ENCODE results near the gene ENOX1.
A peak's percentile ranks its signal among the peaks of the same experiment; 100 is the strongest.

Gene ENOX1

GRCh38 chr13:43328907-43329306 is 457.9 kb downstream of the ENOX1 start:
- Histone ChIP-seq H3K4me1 (ENCODE audit: control insufficient read depth in 1 of 2, insufficient read depth in 2 of 2, low read length in 2 of 2) (peaks cover 0 to 5% of the 10 kb centered on the region in 2 donors), H3K36me3 (ENCODE audit: control insufficient read depth in 1 of 2, insufficient read depth in 2 of 2, low read length in 2 of 2) (no peaks in the 10 kb centered on the region), H3K9me3 (ENCODE audit: control insufficient read depth in 1 of 2, low read length in 2 of 2) (no peaks in the 10 kb centered on the region), H3K27me3 (ENCODE audit: low read depth, low read length) (no peaks in the 10 kb centered on the region), H3K27ac (ENCODE audit: low read length) (no peak overlapping the region), H3K4me3 (ENCODE audit: low read depth in 1 of 2, low read length in 2 of 2) (no peak overlapping the region)

GRCh38 chr13:43326100-43326499 is 460.7 kb downstream of the ENOX1 start:
- H3K36me3 ChIP-seq (ENCODE audit: control insufficient read depth in 1 of 2, insufficient read depth in 2 of 2, low read length in 2 of 2): no peaks in the 10 kb centered on the region
- H3K4me3 ChIP-seq (ENCODE audit: low read depth in 1 of 2, low read length in 2 of 2): no peak overlapping the region
- no peaks in the 10 kb centered on the region for H3K4me1 ChIP-seq (ENCODE audit: control insufficient read depth in 1 of 2, insufficient read depth in 2 of 2, low read length in 2 of 2)
- H3K27ac ChIP-seq (ENCODE audit: low read length): no peak overlapping the region
- no peaks in the 10 kb centered on the region for H3K9me3 ChIP-seq (ENCODE audit: control insufficient read depth in 1 of 2, low read length in 2 of 2)
- H3K27me3 ChIP-seq (ENCODE audit: low read depth, low read length): no peaks in the 10 kb centered on the region

- H3K27me3 ChIP-seq (ENCODE audit: low read depth, low read length): no peaks in the 10 kb centered on the region
- no peak overlapping the region for H3K27ac ChIP-seq (ENCODE audit: low read length)
- H3K9me3 ChIP-seq (ENCODE audit: control insufficient read depth in 1 of 2, low read length in 2 of 2): no peaks in the 10 kb centered on the region
- no peak overlapping the region for H3K4me3 ChIP-seq (ENCODE audit: low read depth in 1 of 2, low read length in 2 of 2)
- H3K4me1 ChIP-seq (ENCODE audit: control insufficient read depth in 1 of 2, insufficient read depth in 2 of 2, low read length in 2 of 2): no peaks in the 10 kb centered on the region
- no peaks in the 10 kb centered on the region for H3K36me3 ChIP-seq (ENCODE audit: control insufficient read depth in 1 of 2, insufficient read depth in 2 of 2, low read length in 2 of 2)
Observed at GRCh38 chr13:43325636-43326035, 461.1 kb downstream of the ENOX1 start.

- Histone ChIP-seq H3K4me1 (ENCODE audit: control insufficient read depth in 1 of 2, insufficient read depth in 2 of 2, low read length in 2 of 2) (peaks cover 0 to 8% of the 10 kb centered on the region in 2 donors), H3K36me3 (ENCODE audit: control insufficient read depth in 1 of 2, insufficient read depth in 2 of 2, low read length in 2 of 2) (no peaks in the 10 kb centered on the region), H3K27me3 (ENCODE audit: low read depth, low read length) (no peaks in the 10 kb centered on the region), H3K27ac (ENCODE audit: low read length) (no peak overlapping the region), H3K4me3 (ENCODE audit: low read depth in 1 of 2, low read length in 2 of 2) (no peak overlapping the region), H3K9me3 (ENCODE audit: control insufficient read depth in 1 of 2, low read length in 2 of 2) (no peaks in the 10 kb centered on the region)
Observed at GRCh38 chr13:43324129-43324528, 462.6 kb downstream of the ENOX1 start.

GRCh38 chr13:43319617-43320444 is 466.9 kb downstream of the ENOX1 start:
- H3K4me3 ChIP-seq (ENCODE audit: low read depth in 1 of 2, low read length in 2 of 2): no peak overlapping the region
- H3K36me3 ChIP-seq (ENCODE audit: control insufficient read depth in 1 of 2, insufficient read depth in 2 of 2, low read length in 2 of 2): no peaks in the 10 kb centered on the region
- H3K9me3 ChIP-seq (ENCODE audit: control insufficient read depth in 1 of 2, low read length in 2 of 2): no peaks in the 10 kb centered on the region
- H3K4me1 ChIP-seq (ENCODE audit: control insufficient read depth in 1 of 2, insufficient read depth in 2 of 2, low read length in 2 of 2): peaks cover 0 to 18% of the 10 kb centered on the region in 2 donors
- H3K27me3 ChIP-seq (ENCODE audit: low read depth, low read length): no peaks in the 10 kb centered on the region
- H3K27ac ChIP-seq (ENCODE audit: low read length): no peak overlapping the region

GRCh38 chr13:43316946-43317353 is 469.8 kb downstream of the ENOX1 start:
- no peak overlapping the region for H3K27ac ChIP-seq (ENCODE audit: low read length)
- H3K4me3 ChIP-seq (ENCODE audit: low read depth in 1 of 2, low read length in 2 of 2): peak overlapping the region in 1 of 2 donors; percentile 5

GRCh38 chr13:43316281-43316680 is 470.5 kb downstream of the ENOX1 start:
- H3K4me1 ChIP-seq (ENCODE audit: control insufficient read depth in 1 of 2, insufficient read depth in 2 of 2, low read length in 2 of 2): peaks cover 0 to 18% of the 10 kb centered on the region in 2 donors
- no peak overlapping the region for H3K4me3 ChIP-seq (ENCODE audit: low read depth in 1 of 2, low read length in 2 of 2)
- H3K36me3 ChIP-seq (ENCODE audit: control insufficient read depth in 1 of 2, insufficient read depth in 2 of 2, low read length in 2 of 2): no peaks in the 10 kb centered on the region
- H3K27ac ChIP-seq (ENCODE audit: low read length): no peak overlapping the region
- H3K27me3 ChIP-seq (ENCODE audit: low read depth, low read length): no peaks in the 10 kb centered on the region
- H3K9me3 ChIP-seq (ENCODE audit: control insufficient read depth in 1 of 2, low read length in 2 of 2): no peaks in the 10 kb centered on the region

More at GRCh38 chr13:43316946-43317353, 469.8 kb downstream of the ENOX1 start:
- Histone ChIP-seq H3K4me1 (ENCODE audit: control insufficient read depth in 1 of 2, insufficient read depth in 2 of 2, low read length in 2 of 2) (peaks cover 0 to 18% of the 10 kb centered on the region in 2 donors), H3K27me3 (ENCODE audit: low read depth, low read length) (no peaks in the 10 kb centered on the region), H3K9me3 (ENCODE audit: control insufficient read depth in 1 of 2, low read length in 2 of 2) (no peaks in the 10 kb centered on the region), H3K36me3 (ENCODE audit: control insufficient read depth in 1 of 2, insufficient read depth in 2 of 2, low read length in 2 of 2) (no peaks in the 10 kb centered on the region)

GRCh38 chr13:43315522-43315921 is 471.2 kb downstream of the ENOX1 start:
- H3K9me3 ChIP-seq (ENCODE audit: control insufficient read depth in 1 of 2, low read length in 2 of 2): no peaks in the 10 kb centered on the region
- H3K4me3 ChIP-seq (ENCODE audit: low read depth in 1 of 2, low read length in 2 of 2): no peak overlapping the region
- H3K36me3 ChIP-seq (ENCODE audit: control insufficient read depth in 1 of 2, insufficient read depth in 2 of 2, low read length in 2 of 2): no peaks in the 10 kb centered on the region
- H3K27me3 ChIP-seq (ENCODE audit: low read depth, low read length): no peaks in the 10 kb centered on the region
- H3K27ac ChIP-seq (ENCODE audit: low read length): no peak overlapping the region
- peaks cover 0 to 18% of the 10 kb centered on the region in 2 donors for H3K4me1 ChIP-seq (ENCODE audit: control insufficient read depth in 1 of 2, insufficient read depth in 2 of 2, low read length in 2 of 2)

GRCh38 chr13:43309311-43309710 is 477.5 kb downstream of the ENOX1 start:
- no peak overlapping the region for H3K27ac ChIP-seq (ENCODE audit: low read length)
- peaks cover 5 to 7% of the 10 kb centered on the region in 2 donors for H3K4me1 ChIP-seq (ENCODE audit: control insufficient read depth in 1 of 2, insufficient read depth in 2 of 2, low read length in 2 of 2)
- H3K27me3 ChIP-seq (ENCODE audit: low read depth, low read length): no peaks in the 10 kb centered on the region
- H3K9me3 ChIP-seq (ENCODE audit: control insufficient read depth in 1 of 2, low read length in 2 of 2): no peaks in the 10 kb centered on the region
- H3K4me3 ChIP-seq (ENCODE audit: low read depth in 1 of 2, low read length in 2 of 2): no peak overlapping the region
- no peaks in the 10 kb centered on the region for H3K36me3 ChIP-seq (ENCODE audit: control insufficient read depth in 1 of 2, insufficient read depth in 2 of 2, low read length in 2 of 2)

GRCh38 chr13:43307921-43308433 is 478.8 kb downstream of the ENOX1 start:
- Histone ChIP-seq H3K27me3 (ENCODE audit: low read depth, low read length) (no peaks in the 10 kb centered on the region), H3K27ac (ENCODE audit: low read length) (no peak overlapping the region), H3K36me3 (ENCODE audit: control insufficient read depth in 1 of 2, insufficient read depth in 2 of 2, low read length in 2 of 2) (no peaks in the 10 kb centered on the region), H3K4me3 (ENCODE audit: low read depth in 1 of 2, low read length in 2 of 2) (no peak overlapping the region), H3K9me3 (ENCODE audit: control insufficient read depth in 1 of 2, low read length in 2 of 2) (no peaks in the 10 kb centered on the region), H3K4me1 (ENCODE audit: control insufficient read depth in 1 of 2, insufficient read depth in 2 of 2, low read length in 2 of 2) (peaks cover 5 to 17% of the 10 kb centered on the region in 2 donors)

GRCh38 chr13:43307221-43307920 is 479.4 kb downstream of the ENOX1 start:
- Histone ChIP-seq H3K4me1 (ENCODE audit: control insufficient read depth in 1 of 2, insufficient read depth in 2 of 2, low read length in 2 of 2) (peaks cover 5 to 21% of the 10 kb centered on the region in 2 donors), H3K36me3 (ENCODE audit: control insufficient read depth in 1 of 2, insufficient read depth in 2 of 2, low read length in 2 of 2) (no peaks in the 10 kb centered on the region), H3K27ac (ENCODE audit: low read length) (no peak overlapping the region), H3K9me3 (ENCODE audit: control insufficient read depth in 1 of 2, low read length in 2 of 2) (no peaks in the 10 kb centered on the region), H3K4me3 (ENCODE audit: low read depth in 1 of 2, low read length in 2 of 2) (no peak overlapping the region), H3K27me3 (ENCODE audit: low read depth, low read length) (no peaks in the 10 kb centered on the region)

Measured in muscle layer of duodenum (tissue), 2 donors.